Mucosa of descending colon (tissue), 3 donors: ENCODE results near the gene BARX1. TPM values are rescaled to one million over a fixed set of nuclear protein-coding genes. Genes with fewer than 3 reads are reported as not detected.

ENCODE experiments used
- ATAC-seq: fragments of 200-7000 bp; cut with Tn5 transposase; one replicate; pipeline ENCODE4 v1.9.1; 2020; ENCODE audit warnings: mild to moderate bottlenecking, moderate library complexity
- DNase-seq, 3 donors: peaks; one replicate each; pipeline ENCODE4 v3.0.0-alpha.2; 2020
- H3K36me3 ChIP-seq: fragments of 200-600 bp; one replicate; pipeline ENCODE4 v1.8.0; 2021; ENCODE audit warnings: low read depth, mild to moderate bottlenecking
- H3K4me1 ChIP-seq: fragments of 200-600 bp; one replicate; pipeline ENCODE4 v1.8.0; 2021; ENCODE audit warnings: low read depth, mild to moderate bottlenecking
- H3K4me3 ChIP-seq: fragments of 200-600 bp; one replicate; pipeline ENCODE4 v1.8.0; 2021; ENCODE audit warnings: mild to moderate bottlenecking
- H3K9me3 ChIP-seq: fragments of 200-600 bp; one replicate; pipeline ENCODE4 v1.8.0; 2021; ENCODE audit warnings: mild to moderate bottlenecking
- intact Hi-C, 2 donors: fragments of 100-400 bp; cut with DNase I in 1 of 2; cut with micrococcal nuclease in 1 of 2; formaldehyde crosslinking; loops; one replicate each; pipeline versions ENCODE4 v1.11.0 to v1.11.1; 2022; cut with DNase I, micrococcal nuclease
- total RNA-seq, 3 donors: library from RNA; stranded (reverse); fragmentation: NEBNext Ultra II Directional in 2 of 3; extraction: Animal tissue kit (Norgen Biotek cat#: 25700) in 2 of 3; gene quantifications; one replicate each; pipeline versions ENCODE4 v1.2.1 to v1.2.4, GENCODE V29; 2021 to 2023
- TF ChIP-seq, protein P1 (sequence below): fragments of 200-600 bp; IDR thresholded peaks from one replicate; pipeline ENCODE4 v1.8.0; 2022; ENCODE audit warnings: antibody characterized with exemption, mild to moderate bottlenecking
- donor health status: DM: no; HTN: no; CAD: no; lungs with moderate emphysema.
- donor health status: DM: no; HTN: no; CAD: no.
- donor health status: DM: no; HTN: yes; CAD: no.

The BARX1 gene
- total RNA-seq, 3 donors from 2014 or later = 0.17 TPM; not detected in 2

DNA sequence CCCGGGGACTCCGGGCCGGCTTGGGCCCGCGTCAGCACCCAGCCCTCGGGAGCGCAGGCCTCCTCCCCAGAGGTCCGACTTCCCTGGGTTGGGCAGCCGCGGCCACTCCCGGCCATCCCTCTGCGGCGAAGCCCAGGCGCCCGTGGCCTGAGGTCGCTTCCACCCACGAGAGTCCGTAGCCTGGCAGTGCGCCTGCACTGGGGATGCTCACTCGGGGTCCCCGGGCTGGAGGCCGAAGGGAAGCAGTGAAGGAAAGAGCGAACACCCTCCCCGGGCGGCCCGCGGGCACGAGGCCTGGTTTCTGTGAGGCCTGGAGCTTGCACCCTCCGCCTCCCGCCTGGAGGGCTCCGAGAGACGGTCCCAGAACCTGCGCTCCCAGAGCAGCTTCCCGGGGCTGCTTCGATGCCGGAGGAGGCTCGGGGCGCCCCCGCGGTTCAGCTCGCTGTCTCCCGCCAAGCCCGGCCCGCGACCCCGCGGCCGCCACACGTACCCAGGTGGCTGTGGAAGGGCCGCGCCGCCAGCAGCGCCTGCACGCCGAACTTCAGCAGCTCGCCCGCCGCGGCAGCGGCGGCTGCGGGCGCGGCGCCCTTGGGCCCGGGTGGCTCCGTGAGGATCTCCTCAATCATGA is 607 bp downstream of the BARX1 start:
- DNase-seq (no peak), ATAC-seq (no peak)
- H3K4me3 ChIP-seq = no peak overlapping the region
- TF ChIP-seq, protein P1, sequence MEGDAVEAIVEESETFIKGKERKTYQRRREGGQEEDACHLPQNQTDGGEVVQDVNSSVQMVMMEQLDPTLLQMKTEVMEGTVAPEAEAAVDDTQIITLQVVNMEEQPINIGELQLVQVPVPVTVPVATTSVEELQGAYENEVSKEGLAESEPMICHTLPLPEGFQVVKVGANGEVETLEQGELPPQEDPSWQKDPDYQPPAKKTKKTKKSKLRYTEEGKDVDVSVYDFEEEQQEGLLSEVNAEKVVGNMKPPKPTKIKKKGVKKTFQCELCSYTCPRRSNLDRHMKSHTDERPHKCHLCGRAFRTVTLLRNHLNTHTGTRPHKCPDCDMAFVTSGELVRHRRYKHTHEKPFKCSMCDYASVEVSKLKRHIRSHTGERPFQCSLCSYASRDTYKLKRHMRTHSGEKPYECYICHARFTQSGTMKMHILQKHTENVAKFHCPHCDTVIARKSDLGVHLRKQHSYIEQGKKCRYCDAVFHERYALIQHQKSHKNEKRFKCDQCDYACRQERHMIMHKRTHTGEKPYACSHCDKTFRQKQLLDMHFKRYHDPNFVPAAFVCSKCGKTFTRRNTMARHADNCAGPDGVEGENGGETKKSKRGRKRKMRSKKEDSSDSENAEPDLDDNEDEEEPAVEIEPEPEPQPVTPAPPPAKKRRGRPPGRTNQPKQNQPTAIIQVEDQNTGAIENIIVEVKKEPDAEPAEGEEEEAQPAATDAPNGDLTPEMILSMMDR = no peak
- H3K9me3 ChIP-seq = no peaks in the 10 kb centered on the region
- H3K4me1 ChIP-seq = peaks cover 49% of the 10 kb centered on the region
- intact Hi-C loops = no loop called here
- H3K36me3 ChIP-seq = no peaks in the 10 kb centered on the region

DNA sequence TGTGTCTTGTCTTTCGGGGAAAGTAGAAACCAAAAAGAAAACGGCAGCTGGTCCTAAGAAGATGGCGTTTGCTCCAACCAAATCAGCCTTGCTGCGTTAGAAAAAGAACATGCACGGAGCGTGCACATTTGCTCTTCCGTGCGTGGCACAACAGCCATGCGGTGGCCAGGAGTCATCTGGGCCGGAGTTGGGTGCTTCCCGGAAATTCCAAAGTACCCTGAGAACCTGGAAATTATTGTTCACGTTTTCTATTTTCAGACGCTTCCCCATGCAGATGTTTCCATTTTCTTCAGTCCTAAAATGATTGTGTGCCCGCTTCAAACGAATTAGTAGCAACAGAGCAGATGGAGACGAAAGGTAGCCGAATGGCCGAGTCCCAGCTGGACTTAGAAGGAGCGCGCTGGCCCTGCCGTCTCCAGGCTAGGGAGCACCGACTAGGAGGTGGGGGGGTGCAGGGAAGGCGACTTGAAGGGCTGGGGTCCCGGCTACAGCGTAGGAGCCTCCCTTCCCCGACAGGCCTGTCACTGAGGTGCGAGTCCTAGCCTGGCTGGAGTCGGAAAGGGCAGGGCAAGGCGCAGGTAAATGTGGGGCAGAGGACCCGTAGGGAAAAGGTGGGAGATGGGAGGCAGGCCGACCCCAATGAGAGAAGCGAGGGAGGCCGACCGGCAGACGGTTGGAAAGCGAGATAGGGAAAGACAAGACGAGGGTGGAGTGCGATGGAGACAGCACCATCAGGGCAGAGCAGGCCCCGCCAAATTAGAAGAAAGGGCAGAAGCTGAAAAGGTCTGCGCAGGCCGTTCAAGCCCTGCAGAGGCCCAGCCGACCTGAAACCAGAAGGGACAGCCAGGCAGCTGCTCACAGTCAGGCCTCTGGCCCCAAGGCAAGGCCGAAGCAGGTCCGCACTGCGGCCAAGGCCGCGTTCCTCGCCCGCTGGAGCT is 1.4 kb downstream of the BARX1 start:
- Histone ChIP-seq H3K4me3 (no peak overlapping the region), H3K36me3 (no peaks in the 10 kb centered on the region), H3K4me1 (peaks cover 41% of the 10 kb centered on the region), H3K9me3 (no peaks in the 10 kb centered on the region)
- no peak for DNase-seq
- TF ChIP-seq, protein P1 = no peak
- ATAC-seq = no peak
- intact Hi-C loops = no loop called here

GRCh38 chr9:93952784-93953495 is 2.2 kb downstream of the BARX1 start:
- no peak for DNase-seq
- H3K4me1 ChIP-seq = peaks cover 36% of the 10 kb centered on the region
- intact Hi-C loops = no loop called here
- H3K9me3 ChIP-seq = no peaks in the 10 kb centered on the region
- no peaks in the 10 kb centered on the region for H3K36me3 ChIP-seq
- H3K4me3 ChIP-seq = no peak overlapping the region
- ATAC-seq = peak; percentile 44
- TF ChIP-seq, protein P1 = no peak

GRCh38 chr9:93952119-93952783 is 2.9 kb downstream of the BARX1 start:
- DNase-seq (no peak), ATAC-seq (no peak)
- TF ChIP-seq, protein P1 = no peak
- H3K9me3 ChIP-seq = no peaks in the 10 kb centered on the region
- peaks cover 36% of the 10 kb centered on the region for H3K4me1 ChIP-seq
- no peaks in the 10 kb centered on the region for H3K36me3 ChIP-seq
- H3K4me3 ChIP-seq = no peak overlapping the region
- intact Hi-C loops = no loop called here

DNA sequence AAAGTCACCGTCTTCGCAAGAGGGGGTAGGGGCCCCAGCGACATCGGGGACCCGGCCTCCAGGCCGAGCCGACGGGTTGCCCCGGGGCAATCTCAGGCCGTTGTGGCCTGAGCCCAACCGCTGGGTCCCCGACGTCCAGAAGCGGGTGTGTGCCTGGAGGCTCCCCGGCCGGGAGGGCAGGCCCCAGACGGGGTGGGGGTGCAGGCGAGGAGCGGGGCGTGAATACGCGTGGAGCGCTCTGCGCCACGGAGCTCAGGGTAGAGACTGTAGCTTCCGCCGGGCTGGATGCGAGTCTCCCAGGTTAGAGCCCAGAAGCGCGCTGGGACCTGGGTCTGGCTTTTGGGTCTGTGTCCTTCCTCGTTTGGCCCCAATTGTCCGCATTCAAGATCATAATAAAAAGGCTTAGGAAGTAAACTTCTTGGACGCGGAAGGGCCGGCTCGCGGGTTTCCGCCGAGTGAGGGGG is 3.5 kb downstream of the BARX1 start:
- Histone ChIP-seq H3K4me1 (peaks cover 36% of the 10 kb centered on the region), H3K9me3 (no peaks in the 10 kb centered on the region), H3K36me3 (no peaks in the 10 kb centered on the region), H3K4me3 (no peak overlapping the region)
- peak; percentile 22 for ATAC-seq
- intact Hi-C loops = no loop called here
- TF ChIP-seq, protein P1 = no peak
- no peak for DNase-seq
